GM13976 (cell line): ENCODE measurements around the gene CFAP92.

Experiments
- DNase-seq: peaks from one replicate; pipeline ENCODE4 v3.0.0; 2012; ENCODE audit warnings: low spot score
- CTCF ChIP-seq: IDR thresholded peaks from 2 replicates; pipeline ENCODE4 v1.5.1; 2012; ENCODE audit warnings: borderline replicate concordance, mild to moderate bottlenecking; ENCODE audit not compliant: insufficient read depth; ENCODE audit errors: extremely low read depth, missing control alignments, control extremely low read depth
- in situ Hi-C: fragments of 300-500 bp; cut with MboI; formaldehyde crosslinking; loops from one replicate; pipeline ENCODE4 v1.12.0; 2022; ENCODE audit warnings: low sequenced_read_pairs, mixed read lengths, inconsistent platforms; ENCODE audit not compliant: unreplicated experiment

CFAP92 gene

GRCh38 chr3:128993461-128994172 is at the start of gene CFAP92:
TSS of gene CFAP92 (minus strand) at chr3:128994076. CDS start at chr3:128993304, 772 bp downstream.
- in situ Hi-C loops = no loop called here
- peak; percentile 95 for DNase-seq

GRCh38 chr3:129040579-129041300 is 46.9 kb upstream of the CFAP92 start:
- in situ Hi-C loops = no loop called here
- DNase-seq = no peak
- TF ChIP-seq CTCF = no peak

More at GRCh38 chr3:128993461-128994172, at the start of gene CFAP92:
- no peak for TF ChIP-seq CTCF

DNA sequence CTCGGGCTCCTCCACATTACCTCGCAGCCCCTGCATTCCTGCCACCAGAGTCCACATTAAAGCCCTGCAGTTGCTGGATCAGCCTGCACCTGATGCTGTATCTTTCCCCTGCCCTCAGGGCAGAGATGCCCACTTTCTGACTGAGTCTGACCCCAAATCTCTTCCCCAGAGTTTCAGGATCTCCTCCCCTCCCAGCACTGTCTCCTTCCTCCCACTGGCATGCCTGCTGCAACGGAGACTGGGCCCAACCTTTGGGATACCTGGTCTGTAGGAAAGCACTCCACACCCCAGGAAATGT is 46.1 kb upstream of the CFAP92 start:
- no peak for TF ChIP-seq CTCF
- in situ Hi-C loops = no loop called here

DNA sequence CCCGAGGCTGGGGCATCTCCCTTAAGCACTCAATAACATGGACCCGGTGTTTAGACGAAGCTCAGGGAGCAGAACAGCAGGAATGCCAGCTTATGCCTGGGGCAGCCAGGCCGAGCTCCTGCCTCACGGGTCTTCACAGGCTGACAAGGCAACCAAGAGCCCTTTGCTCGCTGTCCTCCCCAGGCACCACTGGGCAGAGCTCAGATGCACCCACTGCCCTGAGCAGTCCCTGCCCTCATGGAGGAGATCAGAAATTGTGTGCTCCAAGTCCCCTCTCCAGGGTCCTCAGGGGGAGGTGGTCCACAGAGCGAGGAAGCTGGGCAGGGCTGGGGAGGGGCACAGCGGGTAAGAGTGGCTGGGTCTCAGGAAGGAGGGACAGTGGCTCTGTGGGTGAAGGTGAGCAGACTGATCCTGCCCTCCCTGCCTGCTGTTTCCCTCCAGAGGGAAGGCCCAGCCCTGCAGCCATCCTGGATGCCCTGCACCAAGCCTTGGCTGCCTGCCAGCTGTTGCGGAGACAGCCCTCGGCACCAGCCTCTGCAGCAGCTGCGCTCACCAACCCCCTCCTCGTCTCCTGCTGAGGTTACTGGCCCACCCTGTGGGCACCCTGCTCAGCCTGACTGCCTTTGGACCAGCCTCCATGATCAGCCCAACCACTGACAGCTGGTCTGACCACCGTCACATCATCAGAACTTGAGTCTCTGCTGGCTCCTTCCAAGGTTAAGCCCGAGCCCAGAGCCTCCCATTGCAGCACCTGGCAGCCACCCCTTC is 45.6 kb upstream of the CFAP92 start:
- DNase-seq = no peak
- in situ Hi-C loops = no loop called here
- TF ChIP-seq CTCF = no peak

More for the DNA sequence above, 46.1 kb upstream of the CFAP92 start:
- no peak for DNase-seq

- no peak for DNase-seq
- in situ Hi-C loops = no loop called here
- no peak for TF ChIP-seq CTCF
Measured at GRCh38 chr3:129038121-129038855, 44.4 kb upstream of the CFAP92 start.

GRCh38 chr3:129037093-129037419 is 43.2 kb upstream of the CFAP92 start:
- TF ChIP-seq CTCF = no peak
- DNase-seq = no peak
- in situ Hi-C loops = no loop called here
